ENCODE data around the gene MPPED1.

Gene MPPED1

GRCh38 chr22:43384863-43385262, 27.0 kb upstream of the MPPED1 start:
- no peak overlapping the region for H3K9ac ChIP-seq (ENCODE audit: low read length)
- no peak overlapping the region for H3K4me3 ChIP-seq (ENCODE audit: low read depth in 1 of 2, low read length in 2 of 2)
- peaks cover 0 to 13% of the 10 kb centered on the region in 2 donors for H3K27me3 ChIP-seq (ENCODE audit: control insufficient read depth in 1 of 2, insufficient read depth in 2 of 2, low read length in 2 of 2)
- no peaks in the 10 kb centered on the region for H3K9me3 ChIP-seq (ENCODE audit: low read length)
- no peak overlapping the region for H3K27ac ChIP-seq (ENCODE audit: low read depth, low read length)
- peaks cover 6% of the 10 kb centered on the region for H3K4me1 ChIP-seq (ENCODE audit: insufficient read depth, low read length)
- no peaks in the 10 kb centered on the region for H3K36me3 ChIP-seq (ENCODE audit: insufficient read depth, low read length)

- no peak overlapping the region for H3K9ac ChIP-seq (ENCODE audit: low read length)
- peaks cover 0 to 13% of the 10 kb centered on the region in 2 donors for H3K27me3 ChIP-seq (ENCODE audit: control insufficient read depth in 1 of 2, insufficient read depth in 2 of 2, low read length in 2 of 2)
- no peaks in the 10 kb centered on the region for H3K9me3 ChIP-seq (ENCODE audit: low read length)
- H3K27ac ChIP-seq (ENCODE audit: low read depth, low read length), result no peak overlapping the region
- H3K36me3 ChIP-seq (ENCODE audit: insufficient read depth, low read length), result no peaks in the 10 kb centered on the region
- H3K4me1 ChIP-seq (ENCODE audit: insufficient read depth, low read length), result peaks cover 6% of the 10 kb centered on the region
- H3K4me3 ChIP-seq (ENCODE audit: low read depth in 1 of 2, low read length in 2 of 2), result no peak overlapping the region
These were observed 25.8 kb upstream of the MPPED1 start for GRCh38 chr22:43385770-43386641.

- Histone ChIP-seq H3K27me3 (ENCODE audit: control insufficient read depth in 1 of 2, insufficient read depth in 2 of 2, low read length in 2 of 2) (peaks cover 0 to 13% of the 10 kb centered on the region in 2 donors), H3K27ac (ENCODE audit: low read depth, low read length) (no peak overlapping the region), H3K36me3 (ENCODE audit: insufficient read depth, low read length) (no peaks in the 10 kb centered on the region)
These were observed 24.0 kb upstream of the MPPED1 start for GRCh38 chr22:43387815-43388214.

GRCh38 chr22:43388420-43388851, 23.4 kb upstream of the MPPED1 start:
- H3K4me3 ChIP-seq (ENCODE audit: low read depth in 1 of 2, low read length in 2 of 2), result no peak overlapping the region
- no peaks in the 10 kb centered on the region for H3K36me3 ChIP-seq (ENCODE audit: insufficient read depth, low read length)
- H3K27me3 ChIP-seq (ENCODE audit: control insufficient read depth in 1 of 2, insufficient read depth in 2 of 2, low read length in 2 of 2), result peaks cover 0 to 13% of the 10 kb centered on the region in 2 donors
- H3K4me1 ChIP-seq (ENCODE audit: insufficient read depth, low read length), result peaks cover 6% of the 10 kb centered on the region
- no peak overlapping the region for H3K9ac ChIP-seq (ENCODE audit: low read length)
- no peak overlapping the region for H3K27ac ChIP-seq (ENCODE audit: low read depth, low read length)
- H3K9me3 ChIP-seq (ENCODE audit: low read length), result no peaks in the 10 kb centered on the region

More at GRCh38 chr22:43387815-43388214, 24.0 kb upstream of the MPPED1 start:
- H3K9ac ChIP-seq (ENCODE audit: low read length), result no peak overlapping the region
- peaks cover 6% of the 10 kb centered on the region for H3K4me1 ChIP-seq (ENCODE audit: insufficient read depth, low read length)
- no peak overlapping the region for H3K4me3 ChIP-seq (ENCODE audit: low read depth in 1 of 2, low read length in 2 of 2)
- no peaks in the 10 kb centered on the region for H3K9me3 ChIP-seq (ENCODE audit: low read length)

- no peak overlapping the region for H3K27ac ChIP-seq (ENCODE audit: low read depth, low read length)
These were observed 22.5 kb upstream of the MPPED1 start for GRCh38 chr22:43389227-43389836.

GRCh38 chr22:43390166-43390565, 21.6 kb upstream of the MPPED1 start:
- no peaks in the 10 kb centered on the region for H3K36me3 ChIP-seq (ENCODE audit: insufficient read depth, low read length)
- no peak overlapping the region for H3K4me3 ChIP-seq (ENCODE audit: low read depth in 1 of 2, low read length in 2 of 2)
- H3K27ac ChIP-seq (ENCODE audit: low read depth, low read length), result no peak overlapping the region
- H3K9ac ChIP-seq (ENCODE audit: low read length), result no peak overlapping the region
- no peaks in the 10 kb centered on the region for H3K9me3 ChIP-seq (ENCODE audit: low read length)
- peaks cover 6% of the 10 kb centered on the region for H3K4me1 ChIP-seq (ENCODE audit: insufficient read depth, low read length)
- peaks cover 0 to 13% of the 10 kb centered on the region in 2 donors for H3K27me3 ChIP-seq (ENCODE audit: control insufficient read depth in 1 of 2, insufficient read depth in 2 of 2, low read length in 2 of 2)

More at GRCh38 chr22:43389227-43389836, 22.5 kb upstream of the MPPED1 start:
- Histone ChIP-seq H3K4me1 (ENCODE audit: insufficient read depth, low read length) (peaks cover 6% of the 10 kb centered on the region), H3K36me3 (ENCODE audit: insufficient read depth, low read length) (no peaks in the 10 kb centered on the region), H3K27me3 (ENCODE audit: control insufficient read depth in 1 of 2, insufficient read depth in 2 of 2, low read length in 2 of 2) (peaks cover 0 to 13% of the 10 kb centered on the region in 2 donors), H3K9me3 (ENCODE audit: low read length) (no peaks in the 10 kb centered on the region), H3K9ac (ENCODE audit: low read length) (no peak overlapping the region), H3K4me3 (ENCODE audit: low read depth in 1 of 2, low read length in 2 of 2) (no peak overlapping the region)

GRCh38 chr22:43390872-43391271, 20.9 kb upstream of the MPPED1 start:
- Histone ChIP-seq H3K36me3 (ENCODE audit: insufficient read depth, low read length) (no peaks in the 10 kb centered on the region), H3K9ac (ENCODE audit: low read length) (no peak overlapping the region), H3K27me3 (ENCODE audit: control insufficient read depth in 1 of 2, insufficient read depth in 2 of 2, low read length in 2 of 2) (peaks cover 0 to 13% of the 10 kb centered on the region in 2 donors), H3K9me3 (ENCODE audit: low read length) (no peaks in the 10 kb centered on the region), H3K27ac (ENCODE audit: low read depth, low read length) (no peak overlapping the region), H3K4me1 (ENCODE audit: insufficient read depth, low read length) (peaks cover 1% of the 10 kb centered on the region), H3K4me3 (ENCODE audit: low read depth in 1 of 2, low read length in 2 of 2) (no peak overlapping the region)

- Histone ChIP-seq H3K4me3 (ENCODE audit: low read depth in 1 of 2, low read length in 2 of 2) (no peak overlapping the region), H3K9ac (ENCODE audit: low read length) (no peak overlapping the region), H3K36me3 (ENCODE audit: insufficient read depth, low read length) (no peaks in the 10 kb centered on the region), H3K27me3 (ENCODE audit: control insufficient read depth in 1 of 2, insufficient read depth in 2 of 2, low read length in 2 of 2) (peaks cover 0 to 13% of the 10 kb centered on the region in 2 donors), H3K4me1 (ENCODE audit: insufficient read depth, low read length) (no peaks in the 10 kb centered on the region), H3K9me3 (ENCODE audit: low read length) (no peaks in the 10 kb centered on the region), H3K27ac (ENCODE audit: low read depth, low read length) (no peak overlapping the region)
These were observed 20.5 kb upstream of the MPPED1 start for GRCh38 chr22:43391306-43391705.

GRCh38 chr22:43392385-43392989, 19.3 kb upstream of the MPPED1 start:
- Histone ChIP-seq H3K27ac (ENCODE audit: low read depth, low read length) (no peak overlapping the region), H3K9me3 (ENCODE audit: low read length) (no peaks in the 10 kb centered on the region), H3K36me3 (ENCODE audit: insufficient read depth, low read length) (no peaks in the 10 kb centered on the region), H3K27me3 (ENCODE audit: control insufficient read depth in 1 of 2, insufficient read depth in 2 of 2, low read length in 2 of 2) (peaks cover 0 to 10% of the 10 kb centered on the region in 2 donors), H3K9ac (ENCODE audit: low read length) (no peak overlapping the region), H3K4me3 (ENCODE audit: low read depth in 1 of 2, low read length in 2 of 2) (no peak overlapping the region), H3K4me1 (ENCODE audit: insufficient read depth, low read length) (no peaks in the 10 kb centered on the region)

- no peaks in the 10 kb centered on the region for H3K9me3 ChIP-seq (ENCODE audit: low read length)
- H3K36me3 ChIP-seq (ENCODE audit: insufficient read depth, low read length), result no peaks in the 10 kb centered on the region
- H3K4me1 ChIP-seq (ENCODE audit: insufficient read depth, low read length), result no peaks in the 10 kb centered on the region
- H3K9ac ChIP-seq (ENCODE audit: low read length), result no peak overlapping the region
- H3K27me3 ChIP-seq (ENCODE audit: control insufficient read depth in 1 of 2, insufficient read depth in 2 of 2, low read length in 2 of 2), result peaks cover 0 to 6% of the 10 kb centered on the region in 2 donors
- H3K4me3 ChIP-seq (ENCODE audit: low read depth in 1 of 2, low read length in 2 of 2), result no peak overlapping the region
- H3K27ac ChIP-seq (ENCODE audit: low read depth, low read length), result no peak overlapping the region
These were observed 18.5 kb upstream of the MPPED1 start for GRCh38 chr22:43393132-43393843.
